Measurements from ENCODE around the gene DCLRE1C. TPM values are rescaled to one million over a fixed set of nuclear protein-coding genes. Genes with fewer than 3 reads are reported as not detected.

Gene DCLRE1C
- total RNA-seq, 2 donors from 2014 or later = 11.5 to 20.8 TPM

- under 1% methylated on average over 54 of the region's 60 CpGs for WGBS
- TF ChIP-seq CTCF (IDR thresholded peaks at IDR 0.05) (peak in 1 of 4 experiments; percentile 12), POLR2AphosphoS5 (IDR thresholded peaks at IDR 0.05) (peak; percentile 62), POLR2A (IDR thresholded peaks at IDR 0.05) (peak; percentile 7)
- Histone ChIP-seq H3K4me1 (replicated peaks) (no peaks in the 10 kb centered on the region), H3K36me3 (no peaks in the 10 kb centered on the region), H3K9me3 (no peaks in the 10 kb centered on the region), H3K4me3 (peak within 1 kb of the TSS; percentile 64 to 76), H3K27ac (peak within 1 kb of the TSS; percentile 96 to 97), H3K27me3 (replicated peaks; ENCODE audit: insufficient read depth) (no peaks in the 10 kb centered on the region)
- peak; percentile 93 for DNase-seq (ENCODE audit: low spot score)
- intact Hi-C loops (cut with DNase I) = loop anchor here (5.0 kb wide), 2 partner anchors 82 to 138 kb away; partner anchors contain the start of genes RPP38 and SUV39H2
These were observed 5.5 kb upstream of the DCLRE1C start, which contains the start of gene MEIG1 for GRCh38 chr10:14959221-14960057. Gene MEIG1, plus strand, starts transcription at chr10:14959388. Its CDS starts 7,081 bp downstream, at chr10:14966469.

GRCh38 chr10:14958872-14959220 lies 5.0 kb upstream of the DCLRE1C start:
- H3K27me3 ChIP-seq (replicated peaks; ENCODE audit: insufficient read depth) = no peaks in the 10 kb centered on the region
- H3K9me3 ChIP-seq = no peaks in the 10 kb centered on the region
- intact Hi-C loops (cut with DNase I) = loop anchor here (5.0 kb wide), 2 partner anchors 82 to 138 kb away; partner anchors contain the start of genes RPP38 and SUV39H2
- no peaks in the 10 kb centered on the region for H3K4me1 ChIP-seq (replicated peaks)
- 45% methylated on average over 12 of the region's 12 CpGs for WGBS
- TF ChIP-seq POLR2AphosphoS5 (IDR thresholded peaks at IDR 0.05) (no peak), CTCF (IDR thresholded peaks at IDR 0.05) (no peak), POLR2A (IDR thresholded peaks at IDR 0.05) (no peak)
- peak overlapping the region; percentile 64 to 76 for H3K4me3 ChIP-seq
- H3K27ac ChIP-seq = peak overlapping the region; percentile 96 to 97
- no peak for DNase-seq (ENCODE audit: low spot score)
- H3K36me3 ChIP-seq = no peaks in the 10 kb centered on the region

GRCh38 chr10:14954934-14955333 lies 1.0 kb upstream of the DCLRE1C start:
- H3K27ac ChIP-seq = peak overlapping the region; percentile 80 to 85
- H3K4me1 ChIP-seq (replicated peaks) = no peaks in the 10 kb centered on the region
- no peaks in the 10 kb centered on the region for H3K36me3 ChIP-seq
- intact Hi-C loops (cut with DNase I) = loop anchor here (5.0 kb wide), 3 partner anchors 78 to 212 kb away; partner anchors contain the start of genes NMT2, RPP38 and SUV39H2
- TF ChIP-seq POLR2A (IDR thresholded peaks at IDR 0.05) (no peak), POLR2AphosphoS5 (IDR thresholded peaks at IDR 0.05) (no peak), CTCF (IDR thresholded peaks at IDR 0.05) (no peak)
- no peaks in the 10 kb centered on the region for H3K27me3 ChIP-seq (replicated peaks; ENCODE audit: insufficient read depth)
- H3K4me3 ChIP-seq = peak overlapping the region in 1 of 2 donors; percentile 69
- DNase-seq (ENCODE audit: low spot score) = no peak
- H3K9me3 ChIP-seq = no peaks in the 10 kb centered on the region
- 77% methylated on average over 19 of the region's 19 CpGs for WGBS

- Histone ChIP-seq H3K4me1 (replicated peaks) (no peaks in the 10 kb centered on the region), H3K27ac (peak overlapping the region; percentile 80 to 85), H3K36me3 (no peaks in the 10 kb centered on the region), H3K9me3 (no peaks in the 10 kb centered on the region), H3K4me3 (peak overlapping the region; percentile 69 to 72), H3K27me3 (replicated peaks; ENCODE audit: insufficient read depth) (no peaks in the 10 kb centered on the region)
- TF ChIP-seq POLR2A (IDR thresholded peaks at IDR 0.05) (no peak), POLR2AphosphoS5 (IDR thresholded peaks at IDR 0.05) (no peak), CTCF (IDR thresholded peaks at IDR 0.05) (peak in 1 of 4 experiments; percentile 4)
- peak; percentile 11 for DNase-seq (ENCODE audit: low spot score)
- WGBS = under 1% methylated on average over 32 of the region's 32 CpGs
- intact Hi-C loops (cut with DNase I) = loop anchor here (5.0 kb wide), 1 partner anchor 214 kb away; the partner anchor contains the start of gene NMT2
These were observed 384 bp downstream of the DCLRE1C start for GRCh38 chr10:14953424-14954000.

Data from prostate gland (tissue), 2 donors.